ENCODE measurements around the gene POLR2E.
"Not testable (repeated sequence)": the region's sequence is repeated elsewhere in the genome, so short reads cannot be mapped to it uniquely, and the experiment has no call there.

Gene POLR2E

GRCh38 chr19:1125601-1126467 is 30.7 kb upstream of the POLR2E start:
- DNase-seq = no peak

- no peak for DNase-seq
Measured at GRCh38 chr19:1123885-1124677, 28.9 kb upstream of the POLR2E start.

- no peak for DNase-seq
Measured at GRCh38 chr19:1123381-1123780, 28.2 kb upstream of the POLR2E start.

- peak; percentile 43 for DNase-seq
Measured at GRCh38 chr19:1122972-1123363, 27.8 kb upstream of the POLR2E start.

- DNase-seq = no peak
Measured at GRCh38 chr19:1122021-1122971, 27.1 kb upstream of the POLR2E start.

GRCh38 chr19:1121395-1121794 is 26.2 kb upstream of the POLR2E start:
- DNase-seq = no peak

GRCh38 chr19:1119475-1120217 is 24.5 kb upstream of the POLR2E start:
- DNase-seq = no peak

- DNase-seq = no peak
Measured at GRCh38 chr19:1118999-1119398, 23.8 kb upstream of the POLR2E start.

- DNase-seq = no peak
Measured at GRCh38 chr19:1117654-1118053, 22.5 kb upstream of the POLR2E start.

GRCh38 chr19:1116726-1117581 is 21.8 kb upstream of the POLR2E start:
- DNase-seq = no peak

GRCh38 chr19:1115646-1116420 is 20.7 kb upstream of the POLR2E start:
- DNase-seq = no peak

- DNase-seq = not testable (repeated sequence)
Measured at GRCh38 chr19:1114728-1115127, 19.6 kb upstream of the POLR2E start.

GRCh38 chr19:1113986-1114483 is 18.9 kb upstream of the POLR2E start:
- no peak for DNase-seq

GRCh38 chr19:1113030-1113985 is 18.1 kb upstream of the POLR2E start:
- peak; percentile 88 for DNase-seq

GRCh38 chr19:1112268-1113029 is 17.3 kb upstream of the POLR2E start:
- DNase-seq = no peak

- no peak for DNase-seq
Measured at GRCh38 chr19:1111641-1112267, 16.6 kb upstream of the POLR2E start.

GRCh38 chr19:1110809-1111640 is 15.8 kb upstream of the POLR2E start:
- no peak for DNase-seq
